Uterus (tissue), 4 donors: ENCODE results near the gene CD48. TPM values are rescaled to one million over a fixed set of nuclear protein-coding genes. Genes with fewer than 3 reads are reported as not detected.

Experiments
- DNase-seq, 2 donors: peaks; one replicate each; pipeline ENCODE4 v3.0.0-alpha.2; 2019 to 2020
- H3K27ac ChIP-seq, 2 donors: fragments of 200-600 bp; sonication (generic); 1 replicate in 1 of 2; 2 replicates in 1 of 2; pipeline ENCODE4 v1.5.1; 2016 to 2018
- H3K27me3 ChIP-seq, 2 donors: fragments of 200-600 bp; sonication (generic); one replicate each; pipeline ENCODE4 v1.5.1; 2018 to 2019; ENCODE audit warnings: control low read depth in 1 of 2
- H3K36me3 ChIP-seq, 2 donors: fragments of 200-600 bp; sonication (generic); one replicate each; pipeline ENCODE4 v1.5.1; 2019; ENCODE audit warnings: control low read depth in 1 of 2
- H3K4me1 ChIP-seq, 2 donors: fragments of 200-600 bp; sonication (generic); one replicate each; pipeline ENCODE4 v1.5.1; 2018 to 2019; ENCODE audit warnings: control low read depth in 1 of 2
- H3K4me3 ChIP-seq, 2 donors: fragments of 200-600 bp; sonication (generic); 1 replicate in 1 of 2; 2 replicates in 1 of 2; pipeline ENCODE4 v1.5.1; 2018 to 2019; ENCODE audit warnings: mild to moderate bottlenecking in 1 of 2
- H3K9me3 ChIP-seq, 2 donors: fragments of 200-600 bp; sonication (generic); one replicate each; pipeline ENCODE4 v1.5.1; 2019; ENCODE audit warnings: control low read depth in 1 of 2
- POLR2A ChIP-seq, 2 donors: fragments of 450-650 bp; IDR thresholded peaks; one replicate each; pipeline ENCODE4 v1.6.1; 2016; ENCODE audit warnings: antibody characterized with exemption in 2 of 2, mild to moderate bottlenecking in 1 of 2, moderate library complexity in 1 of 2
- intact Hi-C: fragments of 100-400 bp; cut with DNase I; formaldehyde crosslinking; loops from one replicate; pipeline ENCODE4 v1.15.1; 2023; ENCODE audit warnings: low total_unique reads
- total RNA-seq, 4 donors: library from RNA; depleted of rRNA in 3 of 4; stranded (reverse); fragments of >200 nt in 3 of 4; gene quantifications; one replicate each; pipeline versions ENCODE4 v1.1.0 to v1.2.4, GENCODE V29; 2014 to 2023
- TF ChIP-seq, protein P1 (sequence below), 4 experiments: fragments of 200-600 bp in 2 of 4; fragments of 450-650 bp in 2 of 4; sonication (generic) in 2 of 4; IDR thresholded peaks; one replicate each; pipeline ENCODE4 v1.5.1; 2016 to 2019; ENCODE audit warnings: antibody characterized with exemption in 4 of 4, mild to moderate bottlenecking in 2 of 4, moderate library complexity in 1 of 4
- donor health status: DM: yes; HTN: yes; CAD: no.

The CD48 gene
- total RNA-seq, 4 donors from 2014 or later, result 0.51 to 10.0 (median 2.6) TPM

DNA sequence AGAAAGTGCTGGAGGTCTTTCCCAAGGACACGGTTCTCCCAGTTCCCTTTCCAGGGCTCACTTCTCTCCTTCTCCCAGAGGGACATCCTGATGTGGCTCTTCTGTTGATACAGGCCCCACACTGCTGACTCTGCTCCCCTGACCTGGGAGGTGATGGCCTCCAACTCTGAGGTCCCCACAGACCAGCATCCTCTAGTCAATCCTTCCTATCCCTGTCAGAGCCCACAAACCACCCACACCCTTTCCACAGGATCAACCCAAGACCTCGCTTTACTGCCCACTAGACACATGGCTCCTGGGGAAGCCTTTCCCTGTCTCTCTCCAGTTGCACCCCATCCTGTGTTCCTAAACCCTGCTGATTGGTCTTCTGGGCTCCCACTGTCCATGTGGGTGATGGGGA, 39.0 kb upstream of the CD48 start:
- Histone ChIP-seq H3K36me3 (no peaks in the 10 kb centered on the region), H3K27ac (no peak overlapping the region), H3K9me3 (no peaks in the 10 kb centered on the region), H3K27me3 (no peaks in the 10 kb centered on the region), H3K4me1 (no peaks in the 10 kb centered on the region), H3K4me3 (no peak overlapping the region)
- intact Hi-C loops, result no loop called here
- no peak for DNase-seq
- TF ChIP-seq, protein P1, sequence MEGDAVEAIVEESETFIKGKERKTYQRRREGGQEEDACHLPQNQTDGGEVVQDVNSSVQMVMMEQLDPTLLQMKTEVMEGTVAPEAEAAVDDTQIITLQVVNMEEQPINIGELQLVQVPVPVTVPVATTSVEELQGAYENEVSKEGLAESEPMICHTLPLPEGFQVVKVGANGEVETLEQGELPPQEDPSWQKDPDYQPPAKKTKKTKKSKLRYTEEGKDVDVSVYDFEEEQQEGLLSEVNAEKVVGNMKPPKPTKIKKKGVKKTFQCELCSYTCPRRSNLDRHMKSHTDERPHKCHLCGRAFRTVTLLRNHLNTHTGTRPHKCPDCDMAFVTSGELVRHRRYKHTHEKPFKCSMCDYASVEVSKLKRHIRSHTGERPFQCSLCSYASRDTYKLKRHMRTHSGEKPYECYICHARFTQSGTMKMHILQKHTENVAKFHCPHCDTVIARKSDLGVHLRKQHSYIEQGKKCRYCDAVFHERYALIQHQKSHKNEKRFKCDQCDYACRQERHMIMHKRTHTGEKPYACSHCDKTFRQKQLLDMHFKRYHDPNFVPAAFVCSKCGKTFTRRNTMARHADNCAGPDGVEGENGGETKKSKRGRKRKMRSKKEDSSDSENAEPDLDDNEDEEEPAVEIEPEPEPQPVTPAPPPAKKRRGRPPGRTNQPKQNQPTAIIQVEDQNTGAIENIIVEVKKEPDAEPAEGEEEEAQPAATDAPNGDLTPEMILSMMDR (IDR thresholded peaks at IDR 0.05), result no peak
- TF ChIP-seq POLR2A (IDR thresholded peaks at IDR 0.05), result no peak

DNA sequence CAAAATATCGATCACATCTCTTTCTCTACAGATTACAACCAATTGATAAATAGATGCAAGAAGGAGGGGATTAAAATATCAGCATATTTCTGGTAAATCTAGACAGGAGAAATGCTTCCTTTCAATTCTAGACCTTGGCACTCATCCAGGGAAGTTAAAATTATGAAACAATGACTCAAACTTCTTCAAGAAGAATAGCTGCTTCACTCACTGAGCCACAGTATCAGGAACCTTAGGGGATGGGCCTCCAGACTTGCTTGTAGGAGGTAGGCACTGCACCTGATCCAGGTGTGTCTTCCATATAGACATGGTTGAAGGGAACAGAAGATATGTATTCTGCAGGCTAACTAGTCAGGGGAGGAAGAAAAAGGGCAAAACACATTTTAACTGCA, 37.3 kb upstream of the CD48 start:
- intact Hi-C loops, result no loop called here
- no peak for DNase-seq
- no peaks in the 10 kb centered on the region for H3K9me3 ChIP-seq

DNA sequence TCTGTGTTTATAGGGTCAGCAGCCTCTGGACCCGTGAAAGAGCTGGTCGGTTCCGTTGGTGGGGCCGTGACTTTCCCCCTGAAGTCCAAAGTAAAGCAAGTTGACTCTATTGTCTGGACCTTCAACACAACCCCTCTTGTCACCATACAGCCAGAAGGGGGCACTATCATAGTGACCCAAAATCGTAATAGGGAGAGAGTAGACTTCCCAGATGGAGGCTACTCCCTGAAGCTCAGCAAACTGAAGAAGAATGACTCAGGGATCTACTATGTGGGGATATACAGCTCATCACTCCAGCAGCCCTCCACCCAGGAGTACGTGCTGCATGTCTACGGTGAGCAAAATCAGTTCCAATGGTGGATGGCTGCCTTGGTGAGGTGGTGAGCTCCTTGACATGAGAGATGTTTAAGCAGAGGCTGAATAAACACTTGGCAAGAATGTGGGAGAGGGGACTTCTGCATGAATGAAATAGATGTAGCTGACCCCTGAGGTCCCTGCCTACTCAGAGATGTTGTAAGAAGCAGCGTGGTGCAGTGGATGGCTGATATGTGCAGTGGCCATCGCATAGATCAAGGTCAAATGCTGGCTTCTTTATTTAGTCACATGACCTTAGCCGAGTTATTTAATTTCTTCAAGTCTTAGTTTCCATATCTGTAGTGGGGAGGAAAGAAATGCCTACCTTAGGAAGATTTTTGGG, 36.7 kb upstream of the CD48 start:
- Histone ChIP-seq H3K4me3 (no peak overlapping the region), H3K27ac (no peak overlapping the region), H3K36me3 (no peaks in the 10 kb centered on the region), H3K9me3 (no peaks in the 10 kb centered on the region), H3K27me3 (no peaks in the 10 kb centered on the region), H3K4me1 (no peaks in the 10 kb centered on the region)
- intact Hi-C loops, result no loop called here
- TF ChIP-seq POLR2A (IDR thresholded peaks at IDR 0.05), result no peak
- TF ChIP-seq, protein P1 (IDR thresholded peaks at IDR 0.05), result no peak
- DNase-seq, result no peak

More for the DNA sequence above, 37.3 kb upstream of the CD48 start:
- no peaks in the 10 kb centered on the region for H3K36me3 ChIP-seq
- H3K4me3 ChIP-seq, result no peak overlapping the region
- H3K27ac ChIP-seq, result no peak overlapping the region
- no peak for TF ChIP-seq POLR2A (IDR thresholded peaks at IDR 0.05)
- TF ChIP-seq, protein P1 (IDR thresholded peaks at IDR 0.05), result no peak
- H3K4me1 ChIP-seq, result no peaks in the 10 kb centered on the region
- no peaks in the 10 kb centered on the region for H3K27me3 ChIP-seq

DNA sequence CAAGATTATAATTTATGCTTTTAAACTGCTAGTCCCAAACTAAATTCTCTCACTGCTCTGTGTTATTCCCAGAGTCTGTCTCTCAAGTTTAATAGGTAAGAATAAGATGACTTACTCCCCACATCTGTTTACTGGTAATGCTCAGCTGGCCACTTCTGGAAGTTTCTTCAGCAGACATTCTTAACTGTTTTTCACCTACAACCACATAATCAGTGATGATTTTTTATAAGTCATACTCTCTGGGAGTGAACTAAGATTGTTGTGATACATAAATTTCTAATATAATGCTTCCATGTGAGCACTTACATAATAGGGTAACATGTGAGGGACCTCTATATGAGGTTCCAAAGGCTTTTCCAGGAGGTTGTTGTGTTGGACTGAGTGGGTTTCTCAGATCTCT, 36.1 kb upstream of the CD48 start:
- no peak overlapping the region for H3K4me3 ChIP-seq

DNA sequence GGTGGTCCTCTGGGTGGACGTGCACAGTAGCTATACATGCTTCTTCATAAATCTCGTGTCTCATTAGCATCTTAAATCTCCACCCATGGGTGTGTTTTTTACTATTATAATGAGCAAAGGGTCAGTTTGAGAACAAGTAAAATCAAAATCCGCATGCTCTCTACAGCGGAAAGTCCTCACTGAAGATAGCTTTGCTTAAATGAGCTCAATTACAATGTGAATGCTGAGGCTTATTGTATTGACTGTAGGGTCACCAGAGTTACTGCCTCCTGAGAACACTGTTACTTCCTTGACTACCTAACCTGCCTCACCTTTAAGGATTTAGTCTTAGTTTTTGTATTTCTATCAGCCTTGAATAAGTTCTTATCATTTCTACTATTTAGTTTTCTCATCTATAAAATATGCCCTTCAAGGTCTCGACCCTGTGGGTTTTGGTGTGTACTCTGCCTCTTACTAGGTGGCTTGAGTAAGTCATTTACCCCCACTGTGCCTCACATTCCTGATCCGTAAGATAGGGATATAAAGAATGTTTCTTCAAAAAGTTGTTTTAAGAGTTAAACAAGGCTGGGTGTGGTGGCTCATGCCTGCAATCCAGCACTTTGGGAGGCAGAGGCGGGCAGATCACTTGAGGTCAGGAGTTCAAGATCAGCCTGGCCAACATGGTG, 35.3 kb upstream of the CD48 start:
- H3K9me3 ChIP-seq, result no peaks in the 10 kb centered on the region
- no peaks in the 10 kb centered on the region for H3K27me3 ChIP-seq
- H3K27ac ChIP-seq, result no peak overlapping the region
- TF ChIP-seq POLR2A (IDR thresholded peaks at IDR 0.05), result no peak
- TF ChIP-seq, protein P1 (IDR thresholded peaks at IDR 0.05), result no peak
- no peak overlapping the region for H3K4me3 ChIP-seq
- intact Hi-C loops, result no loop called here
- H3K36me3 ChIP-seq, result no peaks in the 10 kb centered on the region
- no peaks in the 10 kb centered on the region for H3K4me1 ChIP-seq
- DNase-seq, result no peak

More for the DNA sequence above, 36.1 kb upstream of the CD48 start:
- Histone ChIP-seq H3K4me1 (no peaks in the 10 kb centered on the region), H3K27me3 (no peaks in the 10 kb centered on the region), H3K36me3 (no peaks in the 10 kb centered on the region), H3K9me3 (no peaks in the 10 kb centered on the region), H3K27ac (no peak overlapping the region)
- TF ChIP-seq, protein P1 (IDR thresholded peaks at IDR 0.05), result no peak
- TF ChIP-seq POLR2A (IDR thresholded peaks at IDR 0.05), result no peak
- no peak for DNase-seq
- intact Hi-C loops, result no loop called here
